Testis (tissue), 2 donors: Measurements from ENCODE around the gene OPA1.

Experiments
- CTCF ChIP-seq, 3 experiments: fragments of 450-650 bp in 2 of 3; fragments of 200-600 bp in 1 of 3; sonication (generic) in 1 of 3; IDR thresholded peaks; one replicate each; pipeline ENCODE4 v1.5.1; 2016 to 2019; ENCODE audit warnings: antibody characterized with exemption in 3 of 3, mild to moderate bottlenecking in 2 of 3, moderate library complexity in 1 of 3
- POLR2A ChIP-seq: fragments of 450-650 bp; IDR thresholded peaks from one replicate; pipeline ENCODE4 v1.6.1; 2017; ENCODE audit warnings: antibody characterized with exemption, mild to moderate bottlenecking, moderate library complexity

GRCh38 chr3:193546129-193546528 is 46.9 kb upstream of the OPA1 start:
- no peak for TF ChIP-seq CTCF (IDR thresholded peaks at IDR 0.05)
- no peak for TF ChIP-seq POLR2A
